ENCODE measurements around the gene EMX1.
"Not testable (repeated sequence)": the region's sequence is repeated elsewhere in the genome, so short reads cannot be mapped to it uniquely, and the experiment has no call there.

The EMX1 gene

GRCh38 chr2:72900191-72900825 is 17.0 kb upstream of the EMX1 start:
- DNase-seq (ENCODE audit: low read depth in 3 of 3), result no peak

GRCh38 chr2:72901426-72901825 is 15.9 kb upstream of the EMX1 start:
- no peak for DNase-seq (ENCODE audit: low read depth in 3 of 3)

GRCh38 chr2:72907369-72907768 is 9.9 kb upstream of the EMX1 start:
- not testable (repeated sequence) for DNase-seq (ENCODE audit: low read depth in 3 of 3)

- DNase-seq (ENCODE audit: low read depth in 3 of 3), result no peak
These were observed 8.6 kb upstream of the EMX1 start for GRCh38 chr2:72908741-72909140.

GRCh38 chr2:72911256-72911655 is 6.1 kb upstream of the EMX1 start:
- DNase-seq (ENCODE audit: low read depth in 3 of 3), result no peak

- DNase-seq (ENCODE audit: low read depth in 3 of 3), result no peak
These were observed 3.7 kb upstream of the EMX1 start for GRCh38 chr2:72913486-72914205.

- no peak for DNase-seq (ENCODE audit: low read depth in 3 of 3)
These were observed 3.1 kb upstream of the EMX1 start for GRCh38 chr2:72914206-72914559.

- no peak for DNase-seq (ENCODE audit: low read depth in 3 of 3)
These were observed 2.6 kb upstream of the EMX1 start for GRCh38 chr2:72914589-72915319.

GRCh38 chr2:72915320-72915906 is 1.9 kb upstream of the EMX1 start:
- no peak for DNase-seq (ENCODE audit: low read depth in 3 of 3)

GRCh38 chr2:72915907-72916742 is 1.2 kb upstream of the EMX1 start:
- no peak for DNase-seq (ENCODE audit: low read depth in 3 of 3)

- no peak for DNase-seq (ENCODE audit: low read depth in 3 of 3)
These were observed 579 bp upstream of the EMX1 start for GRCh38 chr2:72916743-72917137.

- DNase-seq (ENCODE audit: low read depth in 3 of 3), result no peak
These were observed 696 bp downstream of the EMX1 start for GRCh38 chr2:72917877-72918553.

GRCh38 chr2:72919414-72920317 is 2.3 kb downstream of the EMX1 start:
- DNase-seq (ENCODE audit: low read depth in 3 of 3), result no peak

- no peak for DNase-seq (ENCODE audit: low read depth in 3 of 3)
These were observed 3.2 kb downstream of the EMX1 start for GRCh38 chr2:72920318-72921087.

GRCh38 chr2:72921088-72921851 is 4.0 kb downstream of the EMX1 start:
- DNase-seq (ENCODE audit: low read depth in 3 of 3), result no peak

GRCh38 chr2:72921853-72922252 is 4.5 kb downstream of the EMX1 start:
- no peak for DNase-seq (ENCODE audit: low read depth in 3 of 3)

- no peak for DNase-seq (ENCODE audit: low read depth in 3 of 3)
These were observed 6.6 kb downstream of the EMX1 start for GRCh38 chr2:72923833-72924352.

Measured in stimulated activated CD4-positive, alpha-beta T cell treated with anti-CD3 and anti-CD28 coated beads, TNF-alpha, amount 100 ng/mL, for 4 hours (primary cell).